Measurements from ENCODE around the gene PAQR6.

PAQR6 gene

DNA sequence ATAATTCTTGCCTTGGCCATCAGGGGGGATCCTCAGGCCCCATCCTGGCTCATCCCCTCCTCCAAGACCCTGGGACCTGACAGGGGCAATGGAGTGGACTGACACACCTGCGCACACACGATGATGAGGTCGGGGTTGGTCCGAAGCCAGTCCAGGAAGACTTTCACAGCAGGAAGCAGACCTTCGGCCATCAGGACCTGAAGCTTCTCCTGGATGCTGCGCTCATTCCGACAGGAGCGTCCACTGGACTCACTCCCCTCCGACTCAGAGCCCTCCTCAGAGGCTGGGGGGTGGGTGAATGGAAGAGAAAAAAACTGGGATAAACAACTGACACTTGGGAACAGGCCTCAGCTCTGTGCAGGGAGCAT is 15.4 kb upstream of the PAQR6 start:
- no peak for DNase-seq (ENCODE audit: low read depth, low spot score)

- DNase-seq (ENCODE audit: low read depth, low spot score) = no peak
Observed at GRCh38 chr1:156262461-156263287, 14.8 kb upstream of the PAQR6 start.

- no peak for DNase-seq (ENCODE audit: low read depth, low spot score)
Observed at GRCh38 chr1:156260896-156261295, 13.0 kb upstream of the PAQR6 start.

- no peak for DNase-seq (ENCODE audit: low read depth, low spot score)
Observed at GRCh38 chr1:156259805-156260204, 11.9 kb upstream of the PAQR6 start.

DNA sequence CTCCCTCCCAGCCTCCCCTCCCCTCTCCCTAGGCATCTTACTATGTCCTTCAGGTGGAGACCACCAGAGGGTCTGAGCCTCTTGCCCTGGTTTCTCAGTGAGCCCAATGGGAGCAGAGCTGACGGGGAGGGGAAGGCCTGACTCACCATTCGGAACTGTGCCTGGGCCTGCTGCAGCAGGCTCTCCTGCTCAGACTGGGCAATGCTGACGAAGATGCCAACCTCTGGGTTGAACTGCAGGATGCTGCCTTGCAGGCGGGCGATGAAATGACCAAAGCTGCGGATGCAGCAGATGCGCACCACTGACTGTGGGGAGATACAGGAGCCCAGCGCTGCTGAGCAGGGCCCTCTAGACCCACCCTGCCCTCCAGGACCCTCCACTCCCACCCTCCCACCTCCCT is 11.0 kb upstream of the PAQR6 start:
- no peak for DNase-seq (ENCODE audit: low read depth, low spot score)

- no peak for DNase-seq (ENCODE audit: low read depth, low spot score)
Observed at GRCh38 chr1:156257711-156258110, 9.9 kb upstream of the PAQR6 start.

DNA sequence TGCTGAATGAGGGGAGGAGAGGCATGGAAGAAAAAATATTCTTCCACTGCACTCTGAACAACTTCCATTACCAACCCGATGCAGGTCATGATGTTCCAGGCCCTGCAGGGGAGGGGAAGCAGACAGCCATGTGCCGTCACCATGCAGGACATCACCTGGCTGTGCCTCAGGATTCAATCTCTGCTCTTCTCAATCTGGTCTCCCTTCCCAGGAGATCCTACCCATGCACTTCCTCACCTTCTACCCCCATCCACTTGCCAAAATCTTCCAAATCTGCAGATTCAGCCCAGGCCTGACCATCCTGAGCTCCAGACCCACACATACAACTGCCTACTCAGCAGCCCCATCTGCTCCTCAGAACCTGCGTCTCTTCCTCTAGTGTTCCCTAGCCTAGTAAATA is 5.8 kb upstream of the PAQR6 start:
- DNase-seq (ENCODE audit: low read depth, low spot score) = no peak

DNA sequence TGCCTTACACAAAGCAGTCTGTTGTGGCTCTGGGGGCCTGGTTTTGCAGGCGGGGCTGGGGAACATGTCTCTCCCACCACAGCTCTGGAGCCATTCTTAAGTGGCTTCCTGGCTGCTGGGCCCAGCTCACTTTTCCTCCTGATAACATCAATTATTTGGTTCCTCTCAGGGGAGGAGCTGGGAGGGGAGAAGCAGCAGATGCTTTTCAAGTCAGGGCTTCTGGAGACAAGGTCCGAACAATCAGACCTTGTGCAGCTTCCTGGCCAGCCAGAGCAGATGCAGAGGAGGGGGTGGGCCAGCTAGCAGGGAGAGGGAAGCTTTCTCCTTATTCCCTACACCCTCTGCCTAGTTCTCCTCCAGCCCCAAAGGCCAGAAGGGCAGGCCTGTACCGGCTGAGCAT is 3.7 kb upstream of the PAQR6 start:
- DNase-seq (ENCODE audit: low read depth, low spot score) = peak; percentile 62

DNA sequence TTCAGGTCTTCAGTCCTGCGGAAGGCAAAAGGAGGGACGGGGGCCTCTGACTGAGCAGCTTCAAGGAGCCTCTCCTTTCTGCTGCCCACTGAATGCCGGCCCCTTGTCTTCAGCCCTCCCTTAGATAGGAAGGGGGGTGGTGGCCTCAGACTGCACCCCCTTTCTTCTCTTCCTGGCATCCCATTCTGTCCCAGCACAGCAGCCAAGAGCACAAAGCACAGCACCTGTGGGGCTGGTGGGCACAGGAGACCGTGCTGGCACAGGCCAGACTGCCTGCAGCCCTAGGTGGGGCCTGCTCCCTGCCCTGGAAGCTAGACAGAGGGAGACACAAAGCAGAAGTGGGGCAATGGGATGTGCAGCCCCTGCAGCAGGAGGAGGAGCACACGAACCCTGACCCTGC is 1.7 kb upstream of the PAQR6 start:
- DNase-seq (ENCODE audit: low read depth, low spot score) = no peak

DNA sequence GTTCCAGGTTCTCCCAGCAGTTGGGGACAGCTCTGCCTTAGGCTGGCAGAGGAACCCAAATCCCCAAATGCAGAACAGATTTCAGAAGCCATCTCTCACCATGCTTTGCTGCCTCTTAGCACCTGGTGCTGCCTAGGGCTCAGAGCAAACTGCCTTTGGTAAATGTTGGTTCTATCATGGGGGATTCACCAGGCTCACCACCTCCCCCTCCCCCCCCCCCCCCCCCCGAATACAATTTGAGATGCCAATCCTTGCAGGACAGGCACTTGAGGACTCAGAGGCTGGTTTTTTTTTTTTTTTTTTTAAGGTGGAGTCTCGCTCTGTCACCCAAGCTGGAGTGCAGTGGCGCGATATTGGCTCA is 447 bp upstream of the PAQR6 start:
- no peak for DNase-seq (ENCODE audit: low read depth, low spot score)

DNA sequence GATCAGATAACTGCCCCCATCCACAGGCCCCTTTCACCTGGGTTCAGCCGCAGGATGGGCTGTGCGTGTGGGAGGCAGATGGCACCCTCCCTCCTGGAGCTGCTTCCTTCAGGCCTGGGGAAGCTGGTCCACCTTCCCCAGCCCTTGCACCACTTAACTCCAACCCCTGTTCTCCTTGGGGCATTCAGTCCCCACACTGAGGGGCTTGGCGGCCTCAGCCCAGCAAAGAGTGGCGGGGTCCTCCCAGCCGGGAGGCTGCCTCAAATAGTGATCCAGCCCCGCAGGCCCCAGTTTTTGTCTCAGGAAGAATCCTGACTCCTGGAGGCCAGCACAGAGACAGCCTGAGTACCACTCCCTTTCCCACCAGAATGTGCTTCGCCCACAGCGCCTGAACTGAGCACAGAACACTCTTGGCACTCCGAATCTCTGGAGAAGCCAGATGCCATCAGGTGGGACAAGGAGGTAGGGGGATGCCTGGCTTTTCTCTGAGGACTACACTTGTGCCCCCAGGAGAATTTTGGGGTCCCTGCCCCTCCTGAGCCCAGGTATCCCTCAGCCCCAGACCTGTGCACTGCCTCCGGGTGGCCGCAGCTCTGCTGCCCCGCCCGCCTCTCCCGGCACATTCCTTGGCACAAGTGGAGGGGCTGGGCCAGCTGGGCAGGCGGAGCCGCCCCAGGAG is 936 bp downstream of the PAQR6 start:
- no peak for DNase-seq (ENCODE audit: low read depth, low spot score)

DNA sequence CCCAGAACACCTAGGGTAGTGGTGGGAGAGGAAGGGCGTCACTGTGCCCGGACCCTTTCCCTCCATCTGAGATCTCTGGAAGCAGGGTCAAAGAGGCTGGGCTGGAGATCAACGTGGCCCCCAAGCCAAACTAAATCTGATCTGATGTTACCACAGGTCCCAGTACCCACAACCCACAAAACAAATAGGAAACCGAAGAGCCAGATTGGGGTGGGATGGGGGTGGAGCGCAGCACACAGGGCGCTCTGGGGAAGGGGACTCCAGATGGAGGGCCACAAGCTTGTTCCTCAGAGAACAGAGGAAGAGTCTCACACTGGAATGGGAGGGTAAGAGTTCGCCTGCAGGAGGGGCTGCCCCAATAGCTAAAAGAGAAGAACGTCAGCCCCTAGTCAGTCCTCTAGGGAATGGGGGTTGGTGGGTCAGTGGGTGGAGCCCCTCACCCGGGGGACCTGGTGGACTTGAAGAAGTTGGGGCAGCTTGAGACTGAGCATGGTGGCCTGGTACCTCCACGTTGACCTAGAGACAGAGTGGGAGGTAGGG is 1.5 kb downstream of the PAQR6 start:
- no peak for DNase-seq (ENCODE audit: low read depth, low spot score)

- DNase-seq (ENCODE audit: low read depth, low spot score) = peak; percentile 62
Observed at GRCh38 chr1:156245451-156246232, 2.2 kb downstream of the PAQR6 start.

- DNase-seq (ENCODE audit: low read depth, low spot score) = no peak
Observed at GRCh38 chr1:156244712-156245111, 3.1 kb downstream of the PAQR6 start.

DNA sequence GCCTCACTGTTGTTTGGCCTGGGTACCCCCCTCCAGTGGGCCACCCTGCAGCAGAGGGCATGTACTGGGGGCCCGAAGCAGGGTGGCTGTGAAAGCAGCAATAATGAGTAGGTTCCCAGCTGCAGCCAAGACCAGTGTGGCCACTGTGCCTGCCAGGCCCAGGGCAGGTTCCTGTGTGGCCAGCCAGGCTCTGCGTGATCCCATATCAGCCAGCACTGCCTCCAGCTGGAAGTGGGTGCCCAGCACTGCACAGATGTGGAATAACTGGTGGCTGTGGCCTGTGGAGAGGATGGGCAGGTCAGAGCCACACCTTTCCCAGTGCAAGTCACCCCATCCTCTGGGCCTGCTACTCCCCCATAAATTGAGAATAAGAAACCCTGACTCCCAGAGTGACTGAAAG is 3.7 kb downstream of the PAQR6 start:
- no peak for DNase-seq (ENCODE audit: low read depth, low spot score)

DNA sequence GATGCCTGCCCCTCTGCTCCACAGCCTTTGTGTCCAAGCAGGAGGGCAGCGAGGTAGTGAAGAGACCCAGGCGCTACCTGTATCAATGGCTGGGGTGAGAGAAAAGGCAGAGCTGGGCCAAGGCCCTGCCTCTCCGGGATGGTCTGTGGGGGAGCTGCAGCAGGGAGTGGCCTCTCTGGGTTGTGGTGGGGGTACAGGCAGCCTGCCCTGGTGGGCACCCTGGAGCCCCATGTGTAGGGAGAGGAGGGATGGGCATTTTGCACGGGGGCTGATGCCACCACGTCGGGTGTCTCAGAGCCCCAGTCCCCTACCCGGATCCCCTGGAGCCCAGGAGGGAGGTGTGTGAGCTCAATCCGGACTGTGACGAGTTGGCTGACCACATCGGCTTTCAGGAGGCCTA is 5.1 kb downstream of the PAQR6 start:
- DNase-seq (ENCODE audit: low read depth, low spot score) = no peak

DNA sequence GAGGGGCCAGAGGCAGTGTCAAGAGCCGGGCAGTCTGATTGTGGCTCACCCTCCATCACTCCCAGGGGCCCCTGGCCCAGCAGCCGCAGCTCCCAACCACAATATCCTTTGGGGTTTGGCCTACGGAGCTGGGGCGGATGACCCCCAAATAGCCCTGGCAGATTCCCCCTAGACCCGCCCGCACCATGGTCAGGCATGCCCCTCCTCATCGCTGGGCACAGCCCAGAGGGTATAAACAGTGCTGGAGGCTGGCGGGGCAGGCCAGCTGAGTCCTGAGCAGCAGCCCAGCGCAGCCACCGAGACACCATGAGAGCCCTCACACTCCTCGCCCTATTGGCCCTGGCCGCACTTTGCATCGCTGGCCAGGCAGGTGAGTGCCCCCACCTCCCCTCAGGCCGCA is 5.9 kb downstream of the PAQR6 start, which contains the start of gene BGLAP:
BGLAP (plus strand) TSS at position 259 of the 400 bp plus-strand sequence; CDS start at position 307, 48 bp downstream.
- DNase-seq (ENCODE audit: low read depth, low spot score) = no peak

DNA sequence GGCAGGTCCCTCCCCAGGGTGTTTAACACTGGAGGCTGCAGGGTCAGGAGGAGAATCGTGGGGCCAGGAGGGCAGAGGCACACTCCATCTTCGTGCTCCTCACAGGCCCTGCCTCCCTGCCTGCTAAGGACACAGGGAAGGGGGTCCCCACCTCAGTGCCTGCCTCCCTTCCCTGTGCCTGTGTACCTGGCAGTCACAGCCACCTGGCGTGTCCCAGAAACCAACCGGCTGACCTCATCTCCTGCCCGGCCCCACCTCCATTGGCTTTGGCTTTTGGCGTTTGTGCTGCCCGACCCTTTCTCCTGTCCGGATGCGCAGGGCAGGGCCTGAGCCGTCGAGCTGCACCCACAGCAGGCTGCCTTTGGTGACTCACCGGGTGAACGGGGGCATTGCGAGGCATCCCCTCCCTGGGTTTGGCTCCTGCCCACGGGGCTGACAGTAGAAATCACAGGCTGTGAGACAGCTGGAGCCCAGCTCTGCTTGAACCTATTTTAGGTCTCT is 6.5 kb downstream of the PAQR6 start:
- DNase-seq (ENCODE audit: low read depth, low spot score) = no peak

DNA sequence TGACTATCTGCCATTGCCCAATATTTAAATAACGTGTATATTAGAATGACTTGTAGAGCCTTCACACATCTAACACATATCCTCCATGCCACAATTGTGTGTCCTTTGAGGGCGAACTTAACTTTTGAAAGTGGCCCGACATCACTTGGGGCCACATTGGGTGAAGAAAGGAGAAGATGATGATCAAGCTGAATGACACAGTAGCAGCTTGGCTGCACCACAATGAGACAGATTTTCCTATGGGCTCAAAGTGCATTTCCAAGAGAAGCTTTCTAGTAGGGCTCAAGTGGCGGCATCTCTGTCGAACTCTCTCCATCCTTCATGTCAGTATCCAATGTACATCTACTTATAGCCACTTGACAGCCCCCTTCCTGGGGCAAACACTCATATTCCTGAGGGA is 9.6 kb downstream of the PAQR6 start:
- no peak for DNase-seq (ENCODE audit: low read depth, low spot score)

DNA sequence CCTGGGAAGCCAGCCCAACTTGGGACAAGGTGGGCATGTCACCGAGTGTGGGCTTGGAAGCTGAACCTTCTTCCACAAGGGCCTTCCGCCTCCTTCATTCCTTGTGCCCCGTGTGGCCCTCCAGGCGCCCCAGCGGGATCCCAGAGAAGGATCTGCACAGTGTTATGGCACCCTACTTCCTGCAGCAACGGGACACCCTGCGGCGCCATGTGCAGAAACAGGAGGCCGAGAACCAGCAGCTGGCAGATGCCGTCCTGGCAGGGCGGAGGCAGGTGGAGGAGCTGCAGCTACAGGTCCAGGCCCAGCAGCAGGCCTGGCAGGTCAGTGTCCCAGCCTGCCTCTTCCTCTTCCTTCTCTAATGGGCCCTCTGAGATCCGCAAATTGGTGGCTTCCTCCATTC is 11.7 kb downstream of the PAQR6 start:
- no peak for DNase-seq (ENCODE audit: low read depth, low spot score)

DNA sequence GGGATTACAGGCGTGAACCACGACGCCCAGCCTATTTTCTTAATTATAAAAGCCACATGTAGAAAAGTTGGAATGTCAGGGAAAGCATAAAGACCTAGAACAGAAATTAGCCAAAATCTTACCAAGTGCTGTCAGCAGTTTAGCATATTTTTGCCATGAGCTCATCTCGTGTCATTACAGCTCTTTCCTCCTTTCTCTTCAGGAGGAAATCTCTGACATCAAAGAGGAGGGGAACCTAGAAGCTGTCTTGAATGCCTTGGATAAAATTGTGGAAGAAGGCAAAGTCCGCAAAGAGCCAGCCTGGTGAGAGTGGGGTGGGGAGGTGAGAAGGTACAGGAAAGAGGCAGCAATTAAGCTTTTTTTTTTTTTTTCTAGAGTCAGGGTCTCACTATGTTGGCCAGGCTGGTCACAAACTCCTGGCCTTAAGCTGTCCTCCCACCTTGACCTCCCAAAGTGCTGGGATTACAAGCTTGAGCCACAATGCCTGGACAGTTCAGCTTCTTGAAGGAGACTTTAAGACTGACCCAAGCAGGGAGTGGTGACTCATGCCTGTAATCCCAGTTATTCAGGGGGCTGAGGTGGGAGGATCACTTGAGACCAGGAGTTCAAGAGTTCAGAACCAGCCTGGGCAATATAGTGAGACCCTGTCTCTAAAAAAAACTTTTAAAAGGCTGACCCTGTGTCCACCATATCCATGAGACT is 14.3 kb downstream of the PAQR6 start:
- DNase-seq (ENCODE audit: low read depth, low spot score) = peak; percentile 36

All from ELF-1 (cell line).